ENCODE measurements around the gene DHX58. TPM values are rescaled to one million over a fixed set of nuclear protein-coding genes. Genes with fewer than 3 reads are reported as not detected.

Gene DHX58
- total RNA-seq, 1 experiment from 2014 or later: 0.79 TPM

- no peak overlapping the region for H3K4me3 Mint-ChIP-seq (ENCODE audit: unreplicated experiment)
- no TSS peak for BruUV-seq (replicated peaks)
Measured at GRCh38 chr17:42135664-42136653, 23.4 kb upstream of the DHX58 start.

DNA sequence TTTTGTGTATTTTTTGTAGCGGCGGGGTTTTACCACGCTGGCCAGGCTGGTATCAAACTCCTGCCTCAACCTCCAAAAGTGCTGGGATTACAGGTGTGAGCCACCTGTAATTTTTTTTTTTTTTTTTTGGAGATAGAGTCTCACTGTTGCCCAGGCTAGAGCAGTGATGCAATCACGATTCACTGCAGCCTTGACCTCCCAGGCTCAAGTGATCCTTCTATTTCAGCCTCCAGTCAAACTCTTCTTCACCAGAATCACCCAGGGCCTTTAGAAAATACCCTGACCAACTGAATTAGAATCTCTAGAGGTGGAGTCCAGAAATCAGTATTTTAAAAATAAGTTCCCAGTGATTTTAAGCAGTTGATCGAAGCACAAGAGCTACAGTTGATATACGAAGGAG lies 22.6 kb upstream of the DHX58 start:
- no peaks in the 10 kb centered on the region for H3K27me3 ChIP-seq (replicated peaks; ENCODE audit: control insufficient read depth, insufficient read depth, low read length)
- Mint-ChIP-seq H3K36me3 (ENCODE audit: insufficient read depth, unreplicated experiment) (peaks cover 43% of the 10 kb centered on the region), H3K4me3 (ENCODE audit: unreplicated experiment) (no peak overlapping the region), H3K4me1 (ENCODE audit: low read depth, unreplicated experiment) (peaks cover 6% of the 10 kb centered on the region), H3K27ac (ENCODE audit: unreplicated experiment) (no peak overlapping the region), H3K27me3 (ENCODE audit: insufficient read depth, unreplicated experiment) (no peaks in the 10 kb centered on the region), H3K9me3 (ENCODE audit: unreplicated experiment) (no peaks in the 10 kb centered on the region)
- no TSS peak for BruUV-seq (replicated peaks)
- peaks cover 13% of the 10 kb centered on the region for H3K4me1 ChIP-seq
- no peak overlapping the region for H3K4me3 ChIP-seq (ENCODE audit: low read depth, low read length)
- peaks cover under 1% of the 10 kb centered on the region; the same call in 1 of the 2 replicates for H3K36me3 ChIP-seq (ENCODE audit: control insufficient read depth, insufficient read depth, low read length)
- ChIA-PET POLR2A (interaction anchor here (0.6 to 1.3 kb wide), 3 partner anchors 14 to 548 kb away, joined by 3 to 5 read pairs (median 3); partner anchors contain the start of gene KAT2A), CTCF (interaction anchor here (0.5 to 1.1 kb wide), 2 partner anchors 46 to 272 kb away, joined by 4 to 8 read pairs; partner anchors contain the start of gene KCNH4)
- TF ChIP-seq, protein P1, sequence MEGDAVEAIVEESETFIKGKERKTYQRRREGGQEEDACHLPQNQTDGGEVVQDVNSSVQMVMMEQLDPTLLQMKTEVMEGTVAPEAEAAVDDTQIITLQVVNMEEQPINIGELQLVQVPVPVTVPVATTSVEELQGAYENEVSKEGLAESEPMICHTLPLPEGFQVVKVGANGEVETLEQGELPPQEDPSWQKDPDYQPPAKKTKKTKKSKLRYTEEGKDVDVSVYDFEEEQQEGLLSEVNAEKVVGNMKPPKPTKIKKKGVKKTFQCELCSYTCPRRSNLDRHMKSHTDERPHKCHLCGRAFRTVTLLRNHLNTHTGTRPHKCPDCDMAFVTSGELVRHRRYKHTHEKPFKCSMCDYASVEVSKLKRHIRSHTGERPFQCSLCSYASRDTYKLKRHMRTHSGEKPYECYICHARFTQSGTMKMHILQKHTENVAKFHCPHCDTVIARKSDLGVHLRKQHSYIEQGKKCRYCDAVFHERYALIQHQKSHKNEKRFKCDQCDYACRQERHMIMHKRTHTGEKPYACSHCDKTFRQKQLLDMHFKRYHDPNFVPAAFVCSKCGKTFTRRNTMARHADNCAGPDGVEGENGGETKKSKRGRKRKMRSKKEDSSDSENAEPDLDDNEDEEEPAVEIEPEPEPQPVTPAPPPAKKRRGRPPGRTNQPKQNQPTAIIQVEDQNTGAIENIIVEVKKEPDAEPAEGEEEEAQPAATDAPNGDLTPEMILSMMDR (IDR thresholded peaks at IDR 0.05; ENCODE audit: insufficient read depth in 1 of 2, low read depth in 1 of 2, low read length in 1 of 2, severe bottlenecking in 1 of 2, unreplicated experiment in 1 of 2): no peak
- intact Hi-C loops (cut with micrococcal nuclease; ENCODE audit: unreplicated experiment): no loop called here
- no peak for DNase-seq
- H3K9me3 ChIP-seq: no peaks in the 10 kb centered on the region

More at GRCh38 chr17:42135664-42136653, 23.4 kb upstream of the DHX58 start:
- Mint-ChIP-seq H3K27ac (ENCODE audit: unreplicated experiment) (peak overlapping the region; percentile 64), H3K27me3 (ENCODE audit: insufficient read depth, unreplicated experiment) (no peaks in the 10 kb centered on the region), H3K4me1 (ENCODE audit: low read depth, unreplicated experiment) (peaks cover 6% of the 10 kb centered on the region), H3K9me3 (ENCODE audit: unreplicated experiment) (no peaks in the 10 kb centered on the region), H3K36me3 (ENCODE audit: insufficient read depth, unreplicated experiment) (peaks cover 35% of the 10 kb centered on the region)
- no peaks in the 10 kb centered on the region for H3K9me3 ChIP-seq
- H3K27me3 ChIP-seq (replicated peaks; ENCODE audit: control insufficient read depth, insufficient read depth, low read length): no peaks in the 10 kb centered on the region
- peak; percentile 60 to 80 for DNase-seq
- H3K4me3 ChIP-seq (ENCODE audit: low read depth, low read length): no peak overlapping the region
- no peaks in the 10 kb centered on the region for H3K36me3 ChIP-seq (ENCODE audit: control insufficient read depth, insufficient read depth, low read length)
- intact Hi-C loops (cut with micrococcal nuclease; ENCODE audit: unreplicated experiment): no loop called here
- ChIA-PET CTCF (interaction anchor here (0.5 to 1.1 kb wide), 3 partner anchors 18 to 271 kb away, joined by 4 to 8 read pairs (median 5); partner anchors contain the start of gene KCNH4), POLR2A (interaction anchor here (0.6 to 1.3 kb wide), 4 partner anchors 15 to 547 kb away, joined by 3 to 5 read pairs (median 3); partner anchors contain the start of gene KAT2A)
- TF ChIP-seq, protein P1 (IDR thresholded peaks at IDR 0.05; ENCODE audit: insufficient read depth in 1 of 2, low read depth in 1 of 2, low read length in 1 of 2, severe bottlenecking in 1 of 2, unreplicated experiment in 1 of 2): no peak
- H3K4me1 ChIP-seq: peaks cover 13% of the 10 kb centered on the region

DNA sequence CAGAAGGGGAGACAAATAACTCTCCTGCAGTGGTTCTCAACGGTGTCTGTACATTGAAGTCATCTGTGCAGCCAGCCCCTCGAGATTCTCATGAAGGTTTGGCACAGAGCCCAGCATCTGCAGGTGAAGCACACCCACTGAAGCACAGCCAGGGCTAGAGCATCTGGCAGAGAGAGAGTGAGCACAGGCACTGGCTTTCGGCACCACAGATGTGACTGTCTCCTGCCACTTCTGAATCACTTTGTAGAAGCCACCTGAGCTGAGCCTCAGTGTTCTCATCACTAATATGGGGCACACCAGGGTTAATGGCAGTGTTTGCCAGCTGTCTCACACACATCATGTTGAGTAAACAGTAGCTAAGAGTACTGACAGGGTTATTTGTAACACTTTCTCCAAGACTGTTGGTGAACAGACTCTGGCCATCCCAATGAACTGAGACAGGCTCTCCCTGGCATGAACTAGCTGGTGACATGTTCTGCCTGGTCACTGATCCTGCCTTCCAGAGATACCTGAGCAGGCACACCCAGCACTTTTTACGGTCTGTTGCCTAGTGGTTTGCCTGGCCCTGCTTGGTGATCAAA lies 21.0 kb upstream of the DHX58 start:
- no peak overlapping the region for H3K4me3 ChIP-seq (ENCODE audit: low read depth, low read length)
- Mint-ChIP-seq H3K4me3 (ENCODE audit: unreplicated experiment) (no peak overlapping the region), H3K27ac (ENCODE audit: unreplicated experiment) (no peak overlapping the region), H3K4me1 (ENCODE audit: low read depth, unreplicated experiment) (peaks cover 6% of the 10 kb centered on the region), H3K27me3 (ENCODE audit: insufficient read depth, unreplicated experiment) (no peaks in the 10 kb centered on the region), H3K9me3 (ENCODE audit: unreplicated experiment) (no peaks in the 10 kb centered on the region), H3K36me3 (ENCODE audit: insufficient read depth, unreplicated experiment) (peaks cover 48% of the 10 kb centered on the region)
- no peaks in the 10 kb centered on the region for H3K27me3 ChIP-seq (replicated peaks; ENCODE audit: control insufficient read depth, insufficient read depth, low read length)
- BruUV-seq (replicated peaks): no TSS peak
- POLR2A ChIA-PET: no interaction called here
- intact Hi-C loops (cut with micrococcal nuclease; ENCODE audit: unreplicated experiment): no loop called here
- CTCF ChIA-PET: interaction anchor here (0.6 kb wide), 2 partner anchors 38 to 98 kb away, joined by 5 to 7 read pairs; no protein-coding TSS in a partner anchor
- no peak for DNase-seq
- H3K36me3 ChIP-seq (ENCODE audit: control insufficient read depth, insufficient read depth, low read length): peaks cover 6% of the 10 kb centered on the region; the same call in 1 of the 2 replicates
- peaks cover 13% of the 10 kb centered on the region for H3K4me1 ChIP-seq
- H3K9me3 ChIP-seq: no peaks in the 10 kb centered on the region
- TF ChIP-seq, protein P1 (IDR thresholded peaks at IDR 0.05; ENCODE audit: insufficient read depth in 1 of 2, low read depth in 1 of 2, low read length in 1 of 2, severe bottlenecking in 1 of 2, unreplicated experiment in 1 of 2): no peak

Data from Caco-2 (cell line).